ENCODE data around the gene DENND4A. TPM values are rescaled to one million over a fixed set of nuclear protein-coding genes. Genes with fewer than 3 reads are reported as not detected.

The DENND4A gene
- total and polyA plus RNA-seq, 10 of the 15 experiments (the other 5 are each of a cell fraction or from before 2014, with no cell fraction given): 14.2 to 81.8 (median 34.1) TPM

DNA sequence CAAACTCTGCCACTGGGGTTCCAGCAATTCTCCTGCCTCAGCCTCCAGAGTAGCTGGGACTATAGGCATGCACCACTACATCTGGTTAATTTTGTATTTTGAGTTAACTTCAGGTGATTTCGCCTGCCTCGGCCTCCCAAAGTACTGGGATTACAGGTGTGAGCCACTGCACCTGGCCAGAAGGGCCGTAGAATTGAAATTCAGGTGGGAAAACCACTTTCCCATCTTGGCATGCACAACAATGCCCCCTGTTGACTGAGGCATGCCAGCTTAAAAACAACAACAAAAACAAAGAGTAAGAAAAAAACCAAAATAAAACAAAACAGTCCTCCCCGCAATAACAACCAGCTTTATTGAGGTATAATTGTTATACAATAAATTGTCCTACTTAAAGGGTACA is 44.6 kb upstream of the DENND4A start:
- ChIA-PET POLR2A (interaction anchor here (0.7 to 1.3 kb wide), 4 partner anchors 14 to 197 kb away, joined by 3 to 5 read pairs (median 4); no protein-coding TSS in a partner anchor), RAD21 (ENCODE audit: unreplicated experiment) (interaction anchor here (0.7 to 6.1 kb wide), 24 partner anchors 12 to 324 kb away, joined by 3 to 69 read pairs (median 5); partner anchors contain the start of genes DENND4A, RAB11A and SLC24A1), SMC1A (ENCODE audit: uncharacterized antibody, unreplicated experiment) (interaction anchor here (0.6 to 7.1 kb wide), 42 partner anchors 9 to 225 kb away, joined by 3 to 66 read pairs (median 6); partner anchors contain the start of genes INTS14, RAB11A and SLC24A1), CTCF (interaction anchor here (0.7 to 9.3 kb wide), 59 partner anchors 9 to 452 kb away, joined by 3 to 192 read pairs (median 4); partner anchors contain the start of genes INTS14, RAB11A and SLC24A1)
- Histone ChIP-seq H3K9me3 (replicated peaks; ENCODE audit: control insufficient read depth, insufficient read depth, low read length) (no peaks in the 10 kb centered on the region), H3K27me3 (replicated peaks in 1 of 2; ENCODE audit: control insufficient read depth in 2 of 2, insufficient read depth in 2 of 2, low read length in 1 of 2) (no peaks in the 10 kb centered on the region), H3K79me2 (ENCODE audit: control insufficient read depth, insufficient read depth, low read length) (no peaks in the 10 kb centered on the region), H3K4me1 (ENCODE audit: control insufficient read depth, insufficient read depth, low read length) (peaks cover 21% of the 10 kb centered on the region), H2AFZ (ENCODE audit: control insufficient read depth, low read depth, low read length) (no peak overlapping the region), H3K9ac (ENCODE audit: control insufficient read depth, insufficient read depth, low read length) (no peak overlapping the region), H3K27ac (ENCODE audit: control insufficient read depth, insufficient read depth) (no peak overlapping the region), H3K36me3 (ENCODE audit: control insufficient read depth in 2 of 2, insufficient read depth in 2 of 2, low read length in 1 of 2) (no peaks in the 10 kb centered on the region), H3K4me3 (no peak overlapping the region), H3K4me2 (ENCODE audit: control insufficient read depth, insufficient read depth) (no peak overlapping the region), H4K20me1 (ENCODE audit: control insufficient read depth, insufficient read depth) (no peaks in the 10 kb centered on the region)
- WGBS (ENCODE audit: insufficient coverage, insufficient replicate concordance, low lambda C conversion rate, missing lambda C conversion rate): 66% methylated on average over 4 of the region's 4 CpGs
- no peak for ATAC-seq
- no peak for FAIRE-seq
- no TSS peak for BruUV-seq (replicated peaks)
- intact Hi-C loops (cut with micrococcal nuclease; ENCODE audit: unreplicated experiment): no loop called here
- in situ Hi-C loops (cut with MboI): no loop called here
- peak; percentile 40; the same call in 1 of the 2 replicates for TF ChIP-seq SMC3 (IDR thresholded peaks at IDR 0.05; ENCODE audit: borderline replicate concordance, low read length)
- TF ChIP-seq RAD21 (IDR thresholded peaks at IDR 0.05; ENCODE audit: insufficient read depth, low read depth, low read length): peak; percentile 63
- TF ChIP-seq, protein P1, sequence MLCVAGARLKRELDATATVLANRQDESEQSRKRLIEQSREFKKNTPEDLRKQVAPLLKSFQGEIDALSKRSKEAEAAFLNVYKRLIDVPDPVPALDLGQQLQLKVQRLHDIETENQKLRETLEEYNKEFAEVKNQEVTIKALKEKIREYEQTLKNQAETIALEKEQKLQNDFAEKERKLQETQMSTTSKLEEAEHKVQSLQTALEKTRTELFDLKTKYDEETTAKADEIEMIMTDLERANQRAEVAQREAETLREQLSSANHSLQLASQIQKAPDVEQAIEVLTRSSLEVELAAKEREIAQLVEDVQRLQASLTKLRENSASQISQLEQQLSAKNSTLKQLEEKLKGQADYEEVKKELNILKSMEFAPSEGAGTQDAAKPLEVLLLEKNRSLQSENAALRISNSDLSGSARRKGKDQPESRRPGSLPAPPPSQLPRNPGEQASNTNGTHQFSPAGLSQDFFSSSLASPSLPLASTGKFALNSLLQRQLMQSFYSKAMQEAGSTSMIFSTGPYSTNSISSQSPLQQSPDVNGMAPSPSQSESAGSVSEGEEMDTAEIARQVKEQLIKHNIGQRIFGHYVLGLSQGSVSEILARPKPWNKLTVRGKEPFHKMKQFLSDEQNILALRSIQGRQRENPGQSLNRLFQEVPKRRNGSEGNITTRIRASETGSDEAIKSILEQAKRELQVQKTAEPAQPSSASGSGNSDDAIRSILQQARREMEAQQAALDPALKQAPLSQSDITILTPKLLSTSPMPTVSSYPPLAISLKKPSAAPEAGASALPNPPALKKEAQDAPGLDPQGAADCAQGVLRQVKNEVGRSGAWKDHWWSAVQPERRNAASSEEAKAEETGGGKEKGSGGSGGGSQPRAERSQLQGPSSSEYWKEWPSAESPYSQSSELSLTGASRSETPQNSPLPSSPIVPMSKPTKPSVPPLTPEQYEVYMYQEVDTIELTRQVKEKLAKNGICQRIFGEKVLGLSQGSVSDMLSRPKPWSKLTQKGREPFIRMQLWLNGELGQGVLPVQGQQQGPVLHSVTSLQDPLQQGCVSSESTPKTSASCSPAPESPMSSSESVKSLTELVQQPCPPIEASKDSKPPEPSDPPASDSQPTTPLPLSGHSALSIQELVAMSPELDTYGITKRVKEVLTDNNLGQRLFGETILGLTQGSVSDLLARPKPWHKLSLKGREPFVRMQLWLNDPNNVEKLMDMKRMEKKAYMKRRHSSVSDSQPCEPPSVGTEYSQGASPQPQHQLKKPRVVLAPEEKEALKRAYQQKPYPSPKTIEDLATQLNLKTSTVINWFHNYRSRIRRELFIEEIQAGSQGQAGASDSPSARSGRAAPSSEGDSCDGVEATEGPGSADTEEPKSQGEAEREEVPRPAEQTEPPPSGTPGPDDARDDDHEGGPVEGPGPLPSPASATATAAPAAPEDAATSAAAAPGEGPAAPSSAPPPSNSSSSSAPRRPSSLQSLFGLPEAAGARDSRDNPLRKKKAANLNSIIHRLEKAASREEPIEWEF (IDR thresholded peaks at IDR 0.05; ENCODE audit: insufficient replicate concordance, low read depth, low read length): no peak
- no peak for TF ChIP-seq LARP7 (IDR thresholded peaks at IDR 0.05)
- TF ChIP-seq SUPT20H (IDR thresholded peaks at IDR 0.05; ENCODE audit: borderline replicate concordance, control insufficient read depth, low read depth, low read length): no peak
- no peak for TF ChIP-seq TCF12 (IDR thresholded peaks at IDR 0.05; ENCODE audit: low read depth, low read length)
- TF ChIP-seq RUNX3 (IDR thresholded peaks at IDR 0.05; ENCODE audit: low read length): peak; percentile 20; the same call in 1 of the 2 replicates
- no peak for TF ChIP-seq BHLHE40 (IDR thresholded peaks at IDR 0.05; ENCODE audit: borderline replicate concordance in 1 of 2, low read depth in 2 of 2, low read length in 1 of 2)
- TF ChIP-seq, protein P2, sequence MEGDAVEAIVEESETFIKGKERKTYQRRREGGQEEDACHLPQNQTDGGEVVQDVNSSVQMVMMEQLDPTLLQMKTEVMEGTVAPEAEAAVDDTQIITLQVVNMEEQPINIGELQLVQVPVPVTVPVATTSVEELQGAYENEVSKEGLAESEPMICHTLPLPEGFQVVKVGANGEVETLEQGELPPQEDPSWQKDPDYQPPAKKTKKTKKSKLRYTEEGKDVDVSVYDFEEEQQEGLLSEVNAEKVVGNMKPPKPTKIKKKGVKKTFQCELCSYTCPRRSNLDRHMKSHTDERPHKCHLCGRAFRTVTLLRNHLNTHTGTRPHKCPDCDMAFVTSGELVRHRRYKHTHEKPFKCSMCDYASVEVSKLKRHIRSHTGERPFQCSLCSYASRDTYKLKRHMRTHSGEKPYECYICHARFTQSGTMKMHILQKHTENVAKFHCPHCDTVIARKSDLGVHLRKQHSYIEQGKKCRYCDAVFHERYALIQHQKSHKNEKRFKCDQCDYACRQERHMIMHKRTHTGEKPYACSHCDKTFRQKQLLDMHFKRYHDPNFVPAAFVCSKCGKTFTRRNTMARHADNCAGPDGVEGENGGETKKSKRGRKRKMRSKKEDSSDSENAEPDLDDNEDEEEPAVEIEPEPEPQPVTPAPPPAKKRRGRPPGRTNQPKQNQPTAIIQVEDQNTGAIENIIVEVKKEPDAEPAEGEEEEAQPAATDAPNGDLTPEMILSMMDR (IDR thresholded peaks at IDR 0.05 in 2 of 3, conservative IDR thresholded peaks at IDR 0.05 in 1 of 3; ENCODE audit: control insufficient read depth in 2 of 3, extremely low read depth in 1 of 3, insufficient read depth in 1 of 3, low read depth in 3 of 3, low read length in 3 of 3): peak; percentile 55 to 59 (median 56)
- no peak for DNase-seq (ENCODE audit: low read depth, low spot score)

Data from GM12878 (cell line).